ENCODE measurements around the gene SPPL2B.

GRCh38 chr19:2380567-2380966, 52.1 kb downstream of the SPPL2B start:
- TF ChIP-seq CTCF (IDR thresholded peaks at IDR 0.05 in 4 of 5, conservative IDR thresholded peaks at IDR 0.05 in 1 of 5) (no peak), POLR2A (IDR thresholded peaks at IDR 0.05) (no peak)
